HEK293 (cell line): Measurements from ENCODE around the gene ZFTA.
"Not testable (repeated sequence)": the region's sequence is repeated elsewhere in the genome, so short reads cannot be mapped to it uniquely, and the experiment has no call there.

Source experiments
- GLI4 ChIP-seq: fragments of 450-650 bp; formaldehyde crosslinking; IDR thresholded peaks from 2 replicates; pipeline ENCODE4 v1.5.1; 2016; ENCODE audit warnings: missing biosample characterization, missing genetic modification characterization
- PRDM1 ChIP-seq: fragments of 450-650 bp; formaldehyde crosslinking; IDR thresholded peaks from 2 replicates; pipeline ENCODE4; 2016; ENCODE audit warnings: missing biosample characterization, missing genetic modification characterization
- ZNF274 ChIP-seq, 2 experiments: fragments of 200-500 bp in 1 of 2; fragments of 450-650 bp in 1 of 2; sonication (Bioruptor generic) in 1 of 2; formaldehyde crosslinking in 1 of 2; IDR thresholded peaks; 2 replicates each; pipeline versions ENCODE4 v1.5.1 to v1.6.1; 2014 to 2016; ENCODE audit warnings: borderline replicate concordance in 1 of 2, inconsistent platforms in 1 of 2, low read length in 1 of 2, missing biosample characterization in 1 of 2, missing genetic modification characterization in 1 of 2
- ZNF335 ChIP-seq: fragments of 450-650 bp; formaldehyde crosslinking; conservative IDR thresholded peaks from 2 replicates; pipeline ENCODE4 v1.5.1; 2016; ENCODE audit warnings: missing biosample characterization, missing genetic modification characterization
- ZNF777 ChIP-seq: fragments of 450-650 bp; formaldehyde crosslinking; IDR thresholded peaks from 2 replicates; pipeline ENCODE4 v1.5.1; 2017; ENCODE audit warnings: missing biosample characterization, missing genetic modification characterization, borderline replicate concordance
- ZNF843 ChIP-seq: fragments of 450-650 bp; formaldehyde crosslinking; IDR thresholded peaks from 2 replicates; pipeline ENCODE4 v1.5.1; 2016; ENCODE audit warnings: missing biosample characterization, missing genetic modification characterization
- TF ChIP-seq, protein P1 (sequence below): fragments of 450-650 bp; formaldehyde crosslinking; IDR thresholded peaks from 2 replicates; pipeline ENCODE4 v1.5.1; 2016; ENCODE audit warnings: missing biosample characterization, missing genetic modification characterization
- TF ChIP-seq, protein P2 (sequence below): fragments of 450-650 bp; formaldehyde crosslinking; IDR thresholded peaks from 2 replicates; pipeline ENCODE4 v1.5.1; 2016; ENCODE audit warnings: missing biosample characterization, missing genetic modification characterization
- TF ChIP-seq, protein P3 (sequence below): fragments of 450-650 bp; formaldehyde crosslinking; conservative IDR thresholded peaks from 2 replicates; pipeline ENCODE4 v1.5.1; 2016; ENCODE audit warnings: low read depth, missing biosample characterization, missing genetic modification characterization

DNA sequence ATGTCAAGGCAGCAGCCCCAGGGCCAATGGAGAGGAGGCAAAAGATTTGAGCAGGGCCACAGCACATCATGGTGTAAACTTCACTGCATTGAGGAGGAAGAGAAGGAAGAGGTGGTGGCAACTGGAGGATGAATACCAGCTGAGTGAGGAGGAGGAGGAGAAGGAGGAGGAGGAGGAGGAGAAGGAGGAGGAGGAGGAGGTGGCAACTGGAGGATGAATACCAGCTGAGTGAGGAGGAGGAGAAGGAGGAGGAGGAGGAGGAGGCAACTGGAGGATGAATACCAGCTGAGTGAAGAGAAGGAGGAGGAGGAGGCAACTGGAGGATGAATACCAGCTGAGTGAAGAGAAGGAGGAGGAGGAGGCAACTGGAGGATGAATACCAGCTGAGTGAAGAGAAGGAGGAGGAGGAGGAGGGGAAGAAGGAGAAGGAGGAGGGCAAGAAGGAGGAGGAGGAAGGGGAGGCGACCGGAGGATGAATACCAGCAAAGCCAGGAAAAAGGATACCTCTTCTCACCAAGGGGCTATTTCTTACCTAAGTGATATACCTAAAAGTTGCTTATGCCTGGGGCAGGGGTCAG lies 3.3 kb upstream of the ZFTA start:
- TF ChIP-seq GLI4 (tag by site-specific recombination); ZNF274 (IDR thresholded peaks at IDR 0.05; ENCODE audit: low read length); ZNF274 (tag by site-specific recombination; IDR thresholded peaks at IDR 0.05; ENCODE audit: borderline replicate concordance); ZNF777 (tag by site-specific recombination); PRDM1 (tag by site-specific recombination); ZNF335 (tag by site-specific recombination); ZNF843 (tag by site-specific recombination): not testable (repeated sequence)
- TF ChIP-seq, protein P1, sequence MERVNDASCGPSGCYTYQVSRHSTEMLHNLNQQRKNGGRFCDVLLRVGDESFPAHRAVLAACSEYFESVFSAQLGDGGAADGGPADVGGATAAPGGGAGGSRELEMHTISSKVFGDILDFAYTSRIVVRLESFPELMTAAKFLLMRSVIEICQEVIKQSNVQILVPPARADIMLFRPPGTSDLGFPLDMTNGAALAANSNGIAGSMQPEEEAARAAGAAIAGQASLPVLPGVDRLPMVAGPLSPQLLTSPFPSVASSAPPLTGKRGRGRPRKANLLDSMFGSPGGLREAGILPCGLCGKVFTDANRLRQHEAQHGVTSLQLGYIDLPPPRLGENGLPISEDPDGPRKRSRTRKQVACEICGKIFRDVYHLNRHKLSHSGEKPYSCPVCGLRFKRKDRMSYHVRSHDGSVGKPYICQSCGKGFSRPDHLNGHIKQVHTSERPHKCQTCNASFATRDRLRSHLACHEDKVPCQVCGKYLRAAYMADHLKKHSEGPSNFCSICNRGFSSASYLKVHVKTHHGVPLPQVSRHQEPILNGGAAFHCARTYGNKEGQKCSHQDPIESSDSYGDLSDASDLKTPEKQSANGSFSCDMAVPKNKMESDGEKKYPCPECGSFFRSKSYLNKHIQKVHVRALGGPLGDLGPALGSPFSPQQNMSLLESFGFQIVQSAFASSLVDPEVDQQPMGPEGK = not testable (repeated sequence)
- TF ChIP-seq, protein P2, sequence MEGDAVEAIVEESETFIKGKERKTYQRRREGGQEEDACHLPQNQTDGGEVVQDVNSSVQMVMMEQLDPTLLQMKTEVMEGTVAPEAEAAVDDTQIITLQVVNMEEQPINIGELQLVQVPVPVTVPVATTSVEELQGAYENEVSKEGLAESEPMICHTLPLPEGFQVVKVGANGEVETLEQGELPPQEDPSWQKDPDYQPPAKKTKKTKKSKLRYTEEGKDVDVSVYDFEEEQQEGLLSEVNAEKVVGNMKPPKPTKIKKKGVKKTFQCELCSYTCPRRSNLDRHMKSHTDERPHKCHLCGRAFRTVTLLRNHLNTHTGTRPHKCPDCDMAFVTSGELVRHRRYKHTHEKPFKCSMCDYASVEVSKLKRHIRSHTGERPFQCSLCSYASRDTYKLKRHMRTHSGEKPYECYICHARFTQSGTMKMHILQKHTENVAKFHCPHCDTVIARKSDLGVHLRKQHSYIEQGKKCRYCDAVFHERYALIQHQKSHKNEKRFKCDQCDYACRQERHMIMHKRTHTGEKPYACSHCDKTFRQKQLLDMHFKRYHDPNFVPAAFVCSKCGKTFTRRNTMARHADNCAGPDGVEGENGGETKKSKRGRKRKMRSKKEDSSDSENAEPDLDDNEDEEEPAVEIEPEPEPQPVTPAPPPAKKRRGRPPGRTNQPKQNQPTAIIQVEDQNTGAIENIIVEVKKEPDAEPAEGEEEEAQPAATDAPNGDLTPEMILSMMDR (tag by site-specific recombination) = not testable (repeated sequence)
- TF ChIP-seq, protein P3, sequence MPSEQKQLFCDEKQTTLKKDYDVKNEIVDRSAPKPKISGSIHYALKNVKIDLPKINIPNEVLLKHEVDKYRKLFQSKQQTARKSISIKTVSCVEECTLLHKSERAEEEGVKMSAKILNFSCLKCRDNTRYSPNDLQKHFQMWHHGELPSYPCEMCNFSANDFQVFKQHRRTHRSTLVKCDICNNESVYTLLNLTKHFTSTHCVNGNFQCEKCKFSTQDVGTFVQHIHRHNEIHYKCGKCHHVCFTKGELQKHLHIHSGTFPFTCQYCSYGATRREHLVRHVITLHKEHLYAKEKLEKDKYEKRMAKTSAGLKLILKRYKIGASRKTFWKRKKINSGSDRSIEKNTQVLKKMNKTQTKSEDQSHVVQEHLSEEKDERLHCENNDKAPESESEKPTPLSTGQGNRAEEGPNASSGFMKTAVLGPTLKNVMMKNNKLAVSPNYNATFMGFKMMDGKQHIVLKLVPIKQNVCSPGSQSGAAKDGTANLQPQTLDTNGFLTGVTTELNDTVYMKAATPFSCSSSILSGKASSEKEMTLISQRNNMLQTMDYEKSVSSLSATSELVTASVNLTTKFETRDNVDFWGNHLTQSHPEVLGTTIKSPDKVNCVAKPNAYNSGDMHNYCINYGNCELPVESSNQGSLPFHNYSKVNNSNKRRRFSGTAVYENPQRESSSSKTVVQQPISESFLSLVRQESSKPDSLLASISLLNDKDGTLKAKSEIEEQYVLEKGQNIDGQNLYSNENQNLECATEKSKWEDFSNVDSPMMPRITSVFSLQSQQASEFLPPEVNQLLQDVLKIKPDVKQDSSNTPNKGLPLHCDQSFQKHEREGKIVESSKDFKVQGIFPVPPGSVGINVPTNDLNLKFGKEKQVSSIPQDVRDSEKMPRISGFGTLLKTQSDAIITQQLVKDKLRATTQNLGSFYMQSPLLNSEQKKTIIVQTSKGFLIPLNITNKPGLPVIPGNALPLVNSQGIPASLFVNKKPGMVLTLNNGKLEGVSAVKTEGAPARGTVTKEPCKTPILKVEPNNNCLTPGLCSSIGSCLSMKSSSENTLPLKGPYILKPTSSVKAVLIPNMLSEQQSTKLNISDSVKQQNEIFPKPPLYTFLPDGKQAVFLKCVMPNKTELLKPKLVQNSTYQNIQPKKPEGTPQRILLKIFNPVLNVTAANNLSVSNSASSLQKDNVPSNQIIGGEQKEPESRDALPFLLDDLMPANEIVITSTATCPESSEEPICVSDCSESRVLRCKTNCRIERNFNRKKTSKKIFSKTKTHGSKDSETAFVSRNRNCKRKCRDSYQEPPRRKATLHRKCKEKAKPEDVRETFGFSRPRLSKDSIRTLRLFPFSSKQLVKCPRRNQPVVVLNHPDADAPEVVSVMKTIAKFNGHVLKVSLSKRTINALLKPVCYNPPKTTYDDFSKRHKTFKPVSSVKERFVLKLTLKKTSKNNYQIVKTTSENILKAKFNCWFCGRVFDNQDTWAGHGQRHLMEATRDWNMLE (tag by site-specific recombination) = not testable (repeated sequence)
